Natural killer cell (primary cell): ENCODE results near the gene ZNF234. TPM values are rescaled to one million over a fixed set of nuclear protein-coding genes. Genes with fewer than 3 reads are reported as not detected.
A peak's percentile ranks its signal among the peaks of the same experiment; 100 is the strongest.

ENCODE experiments used
- ATAC-seq, 3 donors: fragments of 150-1000 bp in 2 of 3; fragments of 200-7000 bp in 1 of 3; cut with Tn5 transposase; 1 replicate in 1 of 3; 2 replicates in 2 of 3; pipeline ENCODE4 v1.10.0; 2021; ENCODE audit warnings: mild to moderate bottlenecking in 2 of 3, moderate library complexity in 2 of 3
- DNase-seq, 2 donors: peaks; one replicate each; pipeline versions ENCODE4 v3.0.0 to v3.0.0-alpha.2; 2013 to 2021; ENCODE audit warnings: mixed read lengths in 1 of 2
- H3K27ac ChIP-seq: one replicate; pipeline ENCODE4 v1.5.1; 2013; ENCODE audit warnings: mild to moderate bottlenecking, low read length
- H3K27me3 ChIP-seq: one replicate; pipeline ENCODE4 v1.6.1; 2013; ENCODE audit warnings: low read length; ENCODE audit not compliant: control insufficient read depth, insufficient read depth
- H3K36me3 ChIP-seq: one replicate; pipeline ENCODE4 v1.6.1; 2013; ENCODE audit warnings: low read length; ENCODE audit not compliant: control insufficient read depth, insufficient read depth
- H3K4me1 ChIP-seq: one replicate; pipeline ENCODE4 v1.6.1; 2013; ENCODE audit warnings: low read length; ENCODE audit not compliant: control insufficient read depth, insufficient read depth
- H3K4me3 ChIP-seq: one replicate; pipeline ENCODE4 v1.5.1; 2013; ENCODE audit warnings: low read length
- H3K9me3 ChIP-seq: one replicate; pipeline ENCODE4 v1.6.1; 2013; ENCODE audit warnings: low read length; ENCODE audit not compliant: control insufficient read depth, insufficient read depth
- H3K27ac Mint-ChIP-seq, 2 donors: one replicate each; pipeline ENCODE4 v1.8.0; 2022; ENCODE audit warnings: mild to moderate bottlenecking in 2 of 2, mixed read lengths in 2 of 2, moderate library complexity in 1 of 2
- H3K27me3 Mint-ChIP-seq, 2 donors: one replicate each; pipeline ENCODE4 v1.8.0; 2022; ENCODE audit warnings: low read depth in 2 of 2, mixed read lengths in 2 of 2
- H3K36me3 Mint-ChIP-seq: one replicate; pipeline ENCODE4 v1.8.0; 2022; ENCODE audit warnings: mixed read lengths
- H3K4me1 Mint-ChIP-seq, 2 donors: one replicate each; pipeline ENCODE4 v1.8.0; 2022; ENCODE audit warnings: mixed read lengths in 2 of 2
- H3K4me3 Mint-ChIP-seq: one replicate; pipeline ENCODE4 v1.8.0; 2022; ENCODE audit warnings: mild to moderate bottlenecking, moderate library complexity, mixed read lengths
- H3K9me3 Mint-ChIP-seq, 2 donors: one replicate each; pipeline ENCODE4 v1.8.0; 2022; ENCODE audit warnings: mixed read lengths in 2 of 2
- WGBS: methylation state at CpG from one replicate; pipeline ENCODE4 v1.1.7; 2013; ENCODE audit warnings: missing lambda C conversion rate; ENCODE audit not compliant: insufficient coverage; 5-methylcytosine and 5-hydroxymethylcytosine counted together
- intact Hi-C: fragments of 100-400 bp; cut with micrococcal nuclease; formaldehyde crosslinking; loops from one replicate; pipeline ENCODE4 v1.14.2; 2022
- total RNA-seq, 4 donors: library from RNA; stranded (reverse); fragments of 120-200 nt in 1 of 4; gene quantifications; one replicate each; pipeline versions ENCODE4 v1.2.3 to v1.2.4, GENCODE V29; 2013 to 2022
- TF ChIP-seq, protein P1 (sequence below): fragments of 200-600 bp; IDR thresholded peaks from one replicate; pipeline ENCODE4 v1.8.0; 2022; ENCODE audit warnings: antibody characterized with exemption

The ZNF234 gene
- total RNA-seq, 3 donors from 2014 or later (not counting 1 experiment from before 2014, with no cell fraction given) = 3.9 to 7.5 (median 5.5) TPM

DNA sequence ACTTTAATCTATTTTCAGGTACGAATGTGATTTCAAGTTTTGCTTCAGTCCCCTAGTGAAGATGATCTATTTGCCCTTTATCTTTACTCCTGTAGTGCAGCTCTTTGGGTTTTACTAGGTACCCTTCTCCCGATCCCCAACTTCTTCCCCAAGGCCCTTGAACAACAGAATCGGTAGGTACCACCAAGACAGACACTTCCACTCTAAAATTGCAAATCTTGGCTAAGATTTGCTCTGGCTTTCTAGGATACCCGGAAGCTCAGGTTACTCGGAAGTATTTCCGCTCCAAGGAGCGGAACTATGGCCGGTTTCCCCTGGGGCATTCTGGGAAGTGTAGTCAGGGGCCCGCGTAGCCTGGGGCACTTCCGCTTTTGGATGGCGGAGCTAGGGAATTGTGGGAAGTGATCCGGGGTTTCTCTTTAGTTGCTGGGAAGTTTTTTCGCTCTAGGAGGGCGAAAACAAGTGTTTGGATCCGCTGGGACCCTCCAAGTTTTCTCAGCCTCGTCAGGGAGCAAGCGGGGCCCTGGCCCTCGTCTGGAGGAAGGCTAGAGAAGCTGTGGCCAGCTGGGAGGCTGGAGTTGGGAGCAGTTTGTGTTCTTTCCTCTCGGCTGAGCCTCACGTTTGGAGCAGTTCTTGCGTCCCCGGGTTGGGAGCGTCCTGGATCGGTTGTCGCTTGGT is 65.9 kb downstream of the ZNF234 start:
- peak overlapping the region; percentile 77 for H3K4me3 ChIP-seq
- intact Hi-C loops = loop anchor here (2.0 kb wide), 1 partner anchor 42 kb away; the partner anchor contains the start of gene ZNF226
- peak overlapping the region; percentile 79 for H3K27ac ChIP-seq
- 5% methylated on average over 26 of the region's 26 CpGs for WGBS
- H3K9me3 ChIP-seq = no peaks in the 10 kb centered on the region
- peaks cover 2% of the 10 kb centered on the region for H3K27me3 ChIP-seq
- H3K36me3 ChIP-seq = no peaks in the 10 kb centered on the region
- peaks cover 12% of the 10 kb centered on the region for H3K4me1 ChIP-seq
- H3K9me3 Mint-ChIP-seq = peaks cover 4% of the 10 kb centered on the region in 2 donors
- DNase-seq = peak; percentile 28 to 90
- H3K27me3 Mint-ChIP-seq = peaks cover 15 to 22% of the 10 kb centered on the region in 2 donors
- peak overlapping the region; percentile 91 to 96 for H3K27ac Mint-ChIP-seq
- TF ChIP-seq, protein P1, sequence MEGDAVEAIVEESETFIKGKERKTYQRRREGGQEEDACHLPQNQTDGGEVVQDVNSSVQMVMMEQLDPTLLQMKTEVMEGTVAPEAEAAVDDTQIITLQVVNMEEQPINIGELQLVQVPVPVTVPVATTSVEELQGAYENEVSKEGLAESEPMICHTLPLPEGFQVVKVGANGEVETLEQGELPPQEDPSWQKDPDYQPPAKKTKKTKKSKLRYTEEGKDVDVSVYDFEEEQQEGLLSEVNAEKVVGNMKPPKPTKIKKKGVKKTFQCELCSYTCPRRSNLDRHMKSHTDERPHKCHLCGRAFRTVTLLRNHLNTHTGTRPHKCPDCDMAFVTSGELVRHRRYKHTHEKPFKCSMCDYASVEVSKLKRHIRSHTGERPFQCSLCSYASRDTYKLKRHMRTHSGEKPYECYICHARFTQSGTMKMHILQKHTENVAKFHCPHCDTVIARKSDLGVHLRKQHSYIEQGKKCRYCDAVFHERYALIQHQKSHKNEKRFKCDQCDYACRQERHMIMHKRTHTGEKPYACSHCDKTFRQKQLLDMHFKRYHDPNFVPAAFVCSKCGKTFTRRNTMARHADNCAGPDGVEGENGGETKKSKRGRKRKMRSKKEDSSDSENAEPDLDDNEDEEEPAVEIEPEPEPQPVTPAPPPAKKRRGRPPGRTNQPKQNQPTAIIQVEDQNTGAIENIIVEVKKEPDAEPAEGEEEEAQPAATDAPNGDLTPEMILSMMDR = no peak
- H3K4me3 Mint-ChIP-seq = peak overlapping the region; percentile 96
- H3K36me3 Mint-ChIP-seq = peaks cover 14% of the 10 kb centered on the region
- peak; percentile 77 to 95 (median 84) for ATAC-seq
- H3K4me1 Mint-ChIP-seq = peaks cover 11 to 13% of the 10 kb centered on the region in 2 donors

Other genes starting within 250 kb of the ZNF234 start
- gene ZNF45, start 206.3 kb upstream of the ZNF234 start, total RNA-seq = 10 to 100 TPM; 10.6 to 24.3 (median 14.5) TPM
- gene ZNF221, start 190.3 kb upstream of the ZNF234 start, total RNA-seq = 1 to 10 TPM; 1.9 to 2.7 (median 2.2) TPM
- gene ZNF155, start 157.4 kb upstream of the ZNF234 start, total RNA-seq = 1 to 10 TPM; 5.1 to 8.5 (median 6.5) TPM
- gene ZNF230, start 138.6 kb upstream of the ZNF234 start, total RNA-seq = 1 to 10 TPM; 2.3 to 6.3 (median 3.4) TPM
- 1 to 10 TPM; 5.6 to 7.6 (median 5.7) TPM for gene ZNF222, start 116.2 kb upstream of the ZNF234 start, total RNA-seq
- 1 to 10 TPM in 2 of 3 donors, under 1 TPM in 1; 0.94 to 3.3 (median 2.9) TPM for gene ZNF223, start 89.5 kb upstream of the ZNF234 start, total RNA-seq
- 1 to 10 TPM; 3.2 to 4.6 (median 3.8) TPM for gene ZNF284, start 69.4 kb upstream of the ZNF234 start, total RNA-seq
- 10 to 100 TPM; 52.2 to 57.6 (median 56.0) TPM for gene ZNF224, start 47.2 kb upstream of the ZNF234 start, total RNA-seq
- 1 to 10 TPM; 1.5 to 3.6 (median 3.0) TPM for gene ZNF225, start 28.2 kb upstream of the ZNF234 start, total RNA-seq
- gene ZNF226, start 23.5 kb downstream of the ZNF234 start, total RNA-seq = 10 to 100 TPM; 11.1 to 16.0 (median 15.0) TPM
- gene ZNF227, start 71.0 kb downstream of the ZNF234 start, total RNA-seq = 10 to 100 TPM; 21.0 to 32.3 (median 23.4) TPM
- gene ZNF233, start 118.3 kb downstream of the ZNF234 start, total RNA-seq = under 1 TPM; 0.14 to 0.39 (median 0.20) TPM
- gene ZNF235, start 163.5 kb downstream of the ZNF234 start, total RNA-seq = 10 to 100 TPM in 1 of 3 donors, 1 to 10 TPM in 2; 6.7 to 11.6 (median 8.1) TPM
- under 1 TPM in 1 of 3 donors, not detected in 2; 0.39 TPM for gene ZNF112, start 215.1 kb downstream of the ZNF234 start, total RNA-seq